ENCODE data around the gene LTBP1. TPM values are rescaled to one million over a fixed set of nuclear protein-coding genes. Genes with fewer than 3 reads are reported as not detected.

LTBP1 gene
- total RNA-seq, 1 experiment from 2014 or later: 12.1 TPM

DNA sequence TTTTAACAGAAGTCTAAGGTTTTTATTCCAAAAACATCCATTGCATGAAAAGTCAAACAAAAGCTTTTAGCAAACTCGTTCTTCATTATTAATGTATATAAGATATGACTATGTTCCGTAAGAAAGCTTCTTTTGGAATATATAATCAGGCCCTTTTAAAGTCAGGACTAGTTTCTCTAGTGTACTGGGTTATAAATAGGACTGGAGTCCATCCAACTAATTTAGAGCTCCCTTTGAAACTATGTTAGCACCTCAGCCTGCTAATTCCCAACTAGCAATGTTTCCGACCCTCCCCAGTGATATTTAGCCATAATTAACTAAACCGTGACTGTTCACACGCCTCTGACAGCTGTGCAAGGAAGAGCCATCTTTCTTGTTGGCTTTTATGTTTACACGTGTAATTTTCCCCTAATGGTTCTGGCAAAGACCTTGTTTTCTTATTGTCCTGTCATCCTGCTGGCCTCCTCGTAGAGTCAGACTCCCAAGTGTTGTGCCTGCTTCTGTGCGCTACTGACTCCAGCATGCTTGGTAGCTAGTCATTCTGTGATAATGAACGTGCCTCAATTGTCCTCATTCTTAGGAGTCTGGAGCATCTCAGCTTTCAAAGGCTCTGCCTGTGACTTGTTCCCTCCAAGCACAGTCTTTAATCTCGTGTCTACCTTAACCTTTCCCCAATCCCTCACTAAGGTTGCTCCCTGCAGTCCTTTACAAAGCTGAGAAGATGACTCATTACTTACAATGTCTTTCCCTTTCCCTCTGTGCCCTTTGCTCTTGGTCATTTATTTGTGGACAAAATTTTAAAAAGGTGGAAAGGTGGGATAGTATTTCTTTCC is 357.5 kb downstream of the LTBP1 start:
- no peak for DNase-seq (ENCODE audit: low spot score)

DNA sequence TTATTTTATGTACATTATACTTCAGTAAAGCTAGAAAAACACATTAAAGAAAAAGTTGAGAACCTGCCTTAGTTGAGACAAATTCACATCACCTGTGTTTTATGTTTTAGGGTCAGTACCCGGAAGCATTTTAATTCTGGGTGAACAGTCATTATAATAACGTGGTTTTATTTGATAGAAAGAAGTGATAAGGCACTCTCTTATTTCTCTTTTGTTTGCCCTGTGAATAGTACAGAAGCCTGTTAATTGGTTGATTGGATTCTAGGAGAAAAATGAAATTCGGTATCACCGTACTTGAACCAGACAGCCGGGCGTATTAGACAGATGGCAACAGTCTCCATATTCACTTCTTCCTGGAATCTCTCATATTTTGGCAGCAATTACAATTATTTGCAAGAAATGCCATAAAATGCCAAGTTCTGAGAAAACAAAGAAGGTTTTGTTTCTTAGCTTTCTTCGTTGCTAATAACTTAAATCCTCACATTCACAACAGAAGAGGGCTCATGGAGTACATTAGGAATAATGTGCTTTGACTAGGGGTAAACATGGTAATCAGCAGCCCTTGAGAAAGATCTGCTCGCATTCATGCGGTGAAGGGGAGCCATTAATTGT is 361.0 kb downstream of the LTBP1 start:
- no peak for DNase-seq (ENCODE audit: low spot score)

DNA sequence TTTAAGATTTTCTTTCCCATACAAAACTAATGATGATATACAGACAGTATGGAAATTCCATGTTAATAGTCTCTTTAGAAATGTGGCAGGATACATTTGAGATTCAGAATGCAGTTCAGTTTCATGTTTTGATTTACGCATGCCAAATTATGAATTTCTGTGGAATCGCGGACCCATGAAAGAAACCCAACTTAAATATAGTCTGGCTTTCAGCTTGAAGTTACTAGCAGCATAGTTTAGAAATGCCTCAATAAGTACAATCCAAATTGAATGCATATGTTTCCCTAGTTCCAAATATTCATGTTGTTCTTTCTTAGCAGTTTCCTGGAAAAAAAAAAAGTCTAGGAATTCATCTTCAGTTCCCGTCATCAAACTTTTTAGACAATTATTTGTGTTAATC is 365.6 kb downstream of the LTBP1 start:
- no peak for DNase-seq (ENCODE audit: low spot score)

DNA sequence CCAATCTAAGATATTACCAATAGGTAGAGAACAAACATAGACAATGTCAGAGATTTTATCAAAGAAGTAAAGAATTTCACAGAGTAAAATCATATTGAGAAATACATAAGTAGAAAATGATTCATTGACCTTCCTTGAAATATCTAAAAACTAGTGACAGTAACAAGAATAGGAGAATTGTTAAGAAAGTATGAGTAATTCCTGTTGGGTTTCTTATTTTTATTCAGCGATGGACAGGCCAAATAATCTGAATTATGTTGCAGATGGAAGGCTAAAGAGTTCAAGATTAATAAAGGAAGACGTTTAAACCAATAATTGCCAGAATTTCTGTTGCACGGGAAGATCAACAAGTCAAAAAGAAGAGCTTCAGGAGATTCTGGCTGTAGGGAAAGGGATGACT is 366.3 kb downstream of the LTBP1 start:
- no peak for DNase-seq (ENCODE audit: low spot score)

DNA sequence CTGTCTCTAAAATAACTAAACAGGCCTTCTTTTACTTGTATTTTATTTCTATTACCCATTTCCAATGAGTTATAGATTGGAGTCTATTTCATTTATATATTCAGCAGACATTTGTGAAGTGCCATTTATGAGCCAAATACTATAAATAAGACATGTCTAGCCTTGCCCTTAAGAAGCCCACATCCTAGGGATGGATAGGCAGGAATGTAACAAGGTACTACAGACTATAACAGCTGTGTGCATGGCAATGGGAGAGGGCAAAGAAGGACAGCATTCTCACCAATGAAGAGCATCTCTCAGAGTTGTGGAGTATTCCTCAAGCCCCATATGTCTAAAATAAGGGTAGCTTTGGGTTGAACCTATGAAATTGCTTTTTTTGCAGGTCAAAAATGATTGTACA is 367.8 kb downstream of the LTBP1 start:
- DNase-seq (ENCODE audit: low spot score): no peak

DNA sequence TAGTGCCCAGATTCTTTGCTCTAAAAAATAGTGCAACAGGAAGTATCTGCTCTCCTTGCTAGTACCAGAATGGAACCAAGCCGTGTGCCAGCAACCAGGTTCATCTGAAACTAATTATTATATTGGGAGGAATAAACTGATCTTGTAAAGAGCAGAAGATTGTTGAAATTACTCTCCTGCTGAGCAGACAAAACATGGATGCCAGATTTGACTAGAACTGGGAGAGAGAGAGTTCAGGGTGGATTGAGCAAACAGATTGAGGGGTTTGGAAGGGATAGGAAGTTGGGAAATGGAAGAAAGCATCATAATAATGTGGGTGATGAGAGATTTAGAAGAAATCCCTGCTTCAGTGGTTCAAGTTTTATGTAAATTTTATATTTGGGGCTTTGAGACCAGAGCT is 369.6 kb downstream of the LTBP1 start:
- DNase-seq (ENCODE audit: low spot score): no peak

DNA sequence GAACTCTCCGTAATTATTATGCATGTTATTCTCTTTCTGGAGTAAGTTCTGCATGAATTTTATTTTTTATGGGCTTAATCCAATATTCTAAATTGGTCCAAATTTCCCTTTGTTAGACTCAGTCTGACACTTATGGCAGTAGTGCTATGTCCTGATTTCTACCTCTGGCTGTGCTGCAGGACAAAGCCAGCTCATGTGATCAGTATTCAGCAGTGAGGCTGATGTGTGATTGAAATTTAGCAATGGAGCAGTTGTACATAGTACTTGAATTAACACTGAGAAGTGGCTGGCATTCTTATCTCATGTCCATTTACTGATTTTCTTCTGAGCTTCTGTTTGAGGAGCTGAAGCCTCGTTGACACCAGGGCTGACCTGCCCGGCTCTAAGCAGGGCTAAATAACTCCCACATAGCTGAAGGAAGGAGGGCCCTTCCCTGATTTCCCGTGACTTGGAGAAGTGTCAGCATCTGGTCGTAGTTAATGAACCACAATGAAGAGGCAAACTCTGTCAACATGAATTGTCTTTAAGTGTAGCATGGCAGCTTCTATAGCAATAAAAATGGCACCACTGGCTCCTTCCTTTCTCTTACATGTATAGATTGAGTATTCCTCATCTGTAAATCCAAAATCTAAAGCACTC is 370.7 kb downstream of the LTBP1 start:
- no peak for DNase-seq (ENCODE audit: low spot score)

DNA sequence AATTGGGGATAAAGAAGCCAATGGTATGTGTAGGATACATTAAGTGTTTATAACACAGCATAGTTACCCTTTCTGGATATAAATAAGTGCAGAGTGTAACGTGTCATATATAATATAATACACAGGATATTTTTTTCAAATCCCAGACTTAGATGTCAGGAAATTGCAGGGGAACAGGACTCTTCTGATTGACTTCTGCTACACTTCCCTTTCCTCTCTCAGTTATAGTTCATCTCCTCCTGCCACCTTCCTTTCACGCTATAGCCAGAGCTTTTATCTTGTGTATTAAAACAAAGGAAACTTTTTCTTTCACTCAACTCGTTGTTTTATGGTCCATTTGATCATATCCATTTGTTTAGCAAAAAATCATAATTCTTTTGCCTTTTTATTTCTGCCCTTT is 371.7 kb downstream of the LTBP1 start:
- DNase-seq (ENCODE audit: low spot score): no peak

DNA sequence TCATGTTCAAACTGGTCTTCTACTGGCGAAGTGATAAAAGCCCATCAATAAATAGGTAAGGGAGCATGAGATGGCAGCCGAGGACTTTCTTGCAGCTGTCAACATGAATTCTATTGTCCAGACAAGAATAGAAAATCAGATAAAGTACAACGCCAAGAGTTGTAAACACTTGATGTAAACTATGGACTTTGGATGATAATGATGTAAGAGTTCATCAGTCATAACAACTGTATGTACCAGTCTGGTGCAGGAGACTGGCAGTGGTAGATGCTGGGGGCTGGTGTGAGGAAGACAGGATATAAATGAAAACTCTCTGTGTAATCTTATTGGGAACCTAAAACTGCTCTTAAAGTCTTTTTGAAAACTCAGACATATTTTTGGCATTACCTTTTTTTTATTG is 373.8 kb downstream of the LTBP1 start:
- no peak for DNase-seq (ENCODE audit: low spot score)

DNA sequence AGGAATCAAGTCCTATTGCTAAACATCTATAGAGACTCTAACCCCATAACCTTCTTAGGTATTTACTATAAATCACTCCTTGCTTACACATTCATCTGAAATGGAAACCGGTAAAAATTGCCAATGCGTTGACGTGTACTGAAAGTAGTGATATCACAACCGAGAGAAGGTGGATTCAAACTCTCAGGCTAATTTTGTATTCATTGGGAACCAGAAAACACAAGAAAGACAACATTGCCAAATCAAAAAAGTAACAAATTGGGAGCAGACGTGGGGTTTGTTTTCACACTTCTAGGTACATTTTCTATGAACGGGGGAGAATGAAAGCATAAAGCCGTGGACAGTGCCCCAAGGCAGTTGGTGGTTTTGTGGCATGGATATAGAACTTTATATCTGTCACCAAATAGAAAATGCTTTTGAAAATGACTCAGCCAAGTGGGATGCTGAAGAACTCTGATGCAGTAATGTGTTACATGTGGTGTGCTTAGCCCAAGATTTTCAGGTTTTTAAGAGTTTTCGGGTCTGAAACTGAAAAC is 374.6 kb downstream of the LTBP1 start:
- peak; percentile 72 for DNase-seq (ENCODE audit: low spot score)

DNA sequence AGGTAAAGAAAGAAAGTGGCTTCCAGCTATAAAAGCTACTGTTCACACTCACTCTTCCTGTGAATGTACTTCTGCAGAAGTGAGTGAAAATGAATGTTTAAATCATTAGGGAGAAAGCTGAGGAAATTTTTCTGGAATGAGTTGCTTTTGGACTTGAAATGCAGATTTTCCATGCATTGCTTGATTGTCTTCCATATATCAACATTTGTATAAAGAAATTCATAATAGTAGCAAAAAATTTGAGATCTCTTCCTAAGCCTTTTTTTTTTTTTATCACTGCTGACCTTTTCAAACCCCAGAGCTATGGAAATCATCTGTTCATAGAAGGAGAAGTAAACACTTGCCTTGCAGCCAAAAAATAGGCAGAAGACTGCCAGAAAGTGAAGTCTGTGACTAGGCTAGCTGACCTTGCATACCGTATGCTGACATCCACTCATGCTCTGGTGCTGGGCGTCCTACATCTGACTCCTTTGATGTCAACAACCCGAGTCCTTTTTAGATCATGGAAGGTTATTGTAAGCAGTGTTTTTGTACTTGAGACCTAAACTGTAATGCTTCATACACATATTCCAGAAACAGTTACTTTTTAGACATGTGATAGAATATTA is 375.2 kb downstream of the LTBP1 start:
- DNase-seq (ENCODE audit: low spot score): no peak

DNA sequence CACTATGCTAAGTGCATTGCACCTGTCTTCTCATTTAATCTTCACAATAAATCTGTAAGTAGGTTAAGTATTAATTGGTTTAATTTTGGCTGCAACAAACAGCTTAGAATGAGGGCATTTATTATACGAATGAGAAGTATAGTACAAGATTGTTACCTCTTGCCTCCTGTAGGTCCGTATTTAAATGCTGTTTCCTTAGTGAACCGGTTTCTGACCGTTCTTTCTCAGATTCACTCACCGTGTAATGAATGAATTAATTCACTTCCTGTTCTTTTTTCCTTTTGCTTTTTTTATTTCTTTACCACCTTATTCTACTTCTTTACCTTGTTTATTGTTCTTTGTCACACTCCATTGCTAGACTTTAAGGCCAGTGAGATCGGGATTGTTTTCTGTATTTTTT is 375.9 kb downstream of the LTBP1 start:
- DNase-seq (ENCODE audit: low spot score): no peak

DNA sequence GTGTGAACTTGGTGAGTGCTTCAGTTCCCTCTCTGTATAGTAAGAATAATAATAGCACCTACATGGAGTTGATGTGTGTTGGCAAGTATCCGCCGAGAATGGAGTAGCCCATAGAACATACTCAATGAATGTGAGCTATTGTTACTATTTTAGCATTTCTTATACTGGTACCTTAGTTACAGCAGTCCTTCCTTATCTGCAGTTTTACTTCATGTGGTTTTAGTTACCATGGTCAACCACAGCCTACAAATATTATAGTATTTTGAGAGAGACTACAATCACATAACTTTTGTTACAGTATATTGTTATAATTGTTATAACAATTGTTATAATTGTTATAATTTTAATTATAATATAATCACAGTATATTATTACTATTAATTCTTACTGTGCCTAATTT is 377.2 kb downstream of the LTBP1 start:
- no peak for DNase-seq (ENCODE audit: low spot score)

DNA sequence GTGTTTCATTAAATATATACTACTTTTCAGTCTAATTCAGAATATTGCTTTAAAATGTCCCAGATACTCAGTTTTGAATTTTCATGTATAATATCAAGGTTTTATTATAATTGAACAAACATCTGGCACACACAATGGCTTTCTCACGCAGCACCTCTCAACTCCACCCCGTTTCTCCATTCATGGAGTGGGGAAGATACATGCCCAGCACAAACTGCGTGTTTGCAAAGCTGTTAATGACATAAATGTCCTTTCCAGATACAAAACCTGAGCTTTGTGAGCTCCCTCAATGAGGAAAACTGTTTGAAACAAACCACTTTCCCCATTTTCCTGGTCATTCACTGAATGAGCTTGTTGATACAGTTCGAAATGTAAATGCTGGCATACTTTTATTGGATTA is 379.3 kb downstream of the LTBP1 start:
- no peak for DNase-seq (ENCODE audit: low spot score)

DNA sequence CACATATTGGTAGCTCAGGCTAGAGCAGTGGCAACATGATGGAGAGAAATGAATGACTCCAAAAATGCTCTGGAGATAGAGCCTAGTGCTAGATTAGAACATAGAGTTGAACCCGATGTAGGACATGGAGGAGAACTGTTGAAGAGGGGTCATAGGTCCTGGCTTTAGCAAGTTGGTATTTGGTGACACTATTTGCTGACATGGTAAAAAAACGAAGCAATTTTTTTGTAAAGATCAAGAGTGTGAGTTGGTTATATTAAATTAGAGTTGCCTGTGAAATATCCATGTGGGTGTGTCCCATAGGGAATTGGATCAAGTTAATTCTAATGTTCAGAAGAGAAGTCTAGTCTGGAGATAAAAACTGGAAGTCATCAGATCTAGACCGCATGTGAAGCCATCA is 386.7 kb downstream of the LTBP1 start:
- DNase-seq (ENCODE audit: low spot score): no peak

DNA sequence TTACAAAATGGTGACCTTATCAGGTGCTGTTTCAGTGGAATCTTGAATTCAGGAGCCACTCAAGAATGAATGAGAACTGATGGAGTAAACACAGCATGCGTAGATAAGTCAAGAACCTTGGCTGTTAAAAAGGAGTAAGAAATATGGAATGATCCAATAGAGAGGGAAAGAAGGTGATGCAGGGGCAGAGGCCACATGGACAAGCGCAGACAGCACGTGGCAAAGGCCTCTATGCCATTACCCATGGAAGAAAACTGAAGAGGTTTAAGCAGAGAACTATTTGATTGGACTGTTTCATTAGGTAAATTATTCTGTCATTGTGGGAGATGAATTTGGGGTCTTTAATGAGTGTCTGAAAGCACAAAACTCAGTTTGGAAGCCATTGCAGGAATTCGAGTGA is 387.3 kb downstream of the LTBP1 start:
- DNase-seq (ENCODE audit: low spot score): no peak

DNA sequence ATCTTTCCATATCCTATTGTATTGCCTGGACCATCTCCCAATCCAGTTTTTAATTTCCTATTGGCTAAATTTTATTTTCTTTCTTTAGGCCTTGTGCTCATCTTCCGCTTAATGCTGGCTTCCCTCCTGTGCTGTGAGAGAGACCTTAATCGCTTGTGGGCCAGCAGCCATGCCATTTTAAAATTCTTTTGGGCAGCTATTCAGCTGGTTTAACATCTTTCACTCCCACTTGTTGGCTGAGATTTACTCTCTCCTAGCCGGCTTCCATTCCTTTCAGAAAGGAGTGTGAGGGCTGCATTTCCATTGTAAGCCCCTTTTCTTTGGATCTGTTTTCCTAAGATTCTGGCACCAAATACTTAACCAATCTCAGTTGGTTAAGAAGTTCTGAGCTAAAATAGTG is 388.8 kb downstream of the LTBP1 start:
- DNase-seq (ENCODE audit: low spot score): no peak

DNA sequence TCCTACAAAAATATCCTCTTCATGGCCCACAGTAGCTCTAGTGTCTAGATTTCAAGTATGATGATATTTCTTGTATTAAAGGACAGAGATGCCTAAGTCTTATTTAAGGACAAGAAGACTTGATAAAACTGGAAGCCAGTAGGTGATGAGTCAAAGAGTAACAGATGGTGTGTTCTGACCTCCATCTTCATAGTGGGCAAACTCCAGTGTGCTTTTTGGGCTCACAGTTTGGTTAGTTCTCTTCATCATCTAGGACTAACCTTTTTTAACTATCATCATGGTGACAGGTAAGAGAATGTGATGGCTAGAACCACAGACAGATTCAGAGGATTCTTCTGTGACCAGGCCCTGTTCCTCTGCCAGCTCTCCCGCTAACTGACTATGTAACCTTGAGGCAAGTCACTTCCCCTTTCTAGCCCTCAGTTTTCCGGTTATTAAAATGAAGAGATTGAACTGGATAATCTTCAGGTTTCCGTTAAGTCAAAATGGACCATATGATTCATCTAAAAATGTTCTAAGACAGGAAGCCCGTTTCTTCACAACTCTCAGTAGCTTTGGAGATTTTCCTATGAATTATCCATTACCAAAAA is 389.4 kb downstream of the LTBP1 start:
- DNase-seq (ENCODE audit: low spot score): no peak

DNA sequence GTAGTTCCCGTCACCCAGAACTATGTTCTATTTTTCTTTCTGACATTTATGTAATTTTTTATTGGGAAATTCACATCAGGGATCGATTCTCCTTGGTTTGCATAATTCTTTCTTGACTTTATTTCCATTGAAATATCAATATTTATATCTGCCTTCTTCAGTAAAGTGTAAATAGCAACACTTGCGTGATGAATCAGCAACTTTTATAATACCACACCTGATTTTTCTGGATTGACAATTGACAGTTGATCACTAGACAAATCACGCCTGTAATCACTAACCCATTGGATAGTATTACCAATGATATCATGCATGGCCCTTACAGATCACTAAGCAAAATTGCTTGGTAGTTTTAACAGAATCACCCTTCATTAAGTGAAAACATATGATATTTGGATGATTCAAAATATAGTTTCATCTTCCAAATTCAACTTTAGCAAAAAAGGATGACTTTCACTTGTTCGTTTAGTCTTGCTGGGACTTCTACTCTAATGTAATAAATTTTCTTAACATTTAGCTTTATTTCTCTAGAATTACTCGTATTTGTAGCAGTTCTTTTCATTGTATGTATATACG is 390.7 kb downstream of the LTBP1 start:
- DNase-seq (ENCODE audit: low spot score): no peak

DNA sequence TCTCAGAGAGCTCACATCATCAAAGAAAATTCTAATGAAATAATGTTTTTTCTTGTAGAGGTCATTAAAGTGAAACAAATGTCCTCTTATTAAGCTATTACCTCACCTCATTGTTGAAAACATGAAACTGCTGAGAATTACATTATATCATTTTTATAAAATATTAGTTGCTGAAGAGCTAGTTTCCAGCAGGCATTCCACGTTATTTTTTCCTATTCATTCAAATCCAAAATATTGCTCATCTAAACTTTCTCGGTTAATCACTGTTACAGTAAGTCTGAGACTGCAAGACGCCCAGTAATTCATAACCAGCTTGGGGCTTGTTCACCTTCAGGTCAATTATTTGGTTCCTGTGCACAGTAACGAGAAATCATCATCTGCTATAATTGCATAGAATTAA is 391.2 kb downstream of the LTBP1 start:
- no peak for DNase-seq (ENCODE audit: low spot score)

DNA sequence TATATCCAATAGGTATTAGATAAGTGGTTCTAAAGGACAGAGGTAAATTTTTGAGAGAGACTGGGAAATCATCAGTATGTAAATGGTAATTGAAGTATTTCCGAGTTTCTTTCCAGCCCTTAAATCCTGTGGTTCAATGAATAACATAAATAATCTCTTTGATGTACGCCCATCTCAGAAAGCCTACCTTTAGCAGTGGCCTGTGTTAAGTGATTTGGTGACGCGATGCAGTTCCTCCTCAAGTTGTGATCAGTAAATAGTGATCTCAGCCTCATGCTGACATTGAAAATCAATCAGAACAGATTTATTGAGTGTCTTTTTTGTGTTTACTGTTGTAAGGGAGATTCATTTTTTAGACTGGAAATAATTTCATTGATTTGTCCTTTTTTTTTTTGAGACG is 392.5 kb downstream of the LTBP1 start:
- DNase-seq (ENCODE audit: low spot score): no peak

DNA sequence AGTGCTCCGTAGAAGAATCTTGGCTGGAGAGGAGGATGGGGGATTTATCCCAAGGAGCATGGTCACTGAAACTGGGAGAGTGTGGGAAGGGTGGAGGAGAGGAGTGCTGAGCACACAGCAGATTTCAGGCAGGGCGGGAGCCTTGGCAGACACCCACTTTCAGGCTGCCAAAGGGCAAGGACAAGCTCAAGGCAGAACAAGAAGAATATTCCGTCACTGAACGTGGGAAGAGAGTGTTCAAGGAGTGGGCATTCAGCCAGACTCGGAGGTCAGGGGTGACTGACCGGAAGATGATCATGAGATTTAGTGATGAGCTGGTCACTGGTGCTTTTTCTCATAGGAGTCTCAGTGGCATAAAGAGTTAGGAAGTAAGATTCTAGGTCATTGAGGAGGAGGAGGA is 393.5 kb downstream of the LTBP1 start:
- no peak for DNase-seq (ENCODE audit: low spot score)

Data from A172 (cell line).